HG03378 (cell line): Measurements from ENCODE around the gene SPON1.
"Not testable (repeated sequence)": the region's sequence is repeated elsewhere in the genome, so short reads cannot be mapped to it uniquely, and the experiment has no call there.

Experiments
- ATAC-seq: cut with Tn5 transposase; IDR thresholded peaks from one replicate; pipeline ENCODE4 v1.9.1; 2021; ENCODE audit warnings: mild to moderate bottlenecking, moderate library complexity; ENCODE audit not compliant: unreplicated experiment

The SPON1 gene

DNA sequence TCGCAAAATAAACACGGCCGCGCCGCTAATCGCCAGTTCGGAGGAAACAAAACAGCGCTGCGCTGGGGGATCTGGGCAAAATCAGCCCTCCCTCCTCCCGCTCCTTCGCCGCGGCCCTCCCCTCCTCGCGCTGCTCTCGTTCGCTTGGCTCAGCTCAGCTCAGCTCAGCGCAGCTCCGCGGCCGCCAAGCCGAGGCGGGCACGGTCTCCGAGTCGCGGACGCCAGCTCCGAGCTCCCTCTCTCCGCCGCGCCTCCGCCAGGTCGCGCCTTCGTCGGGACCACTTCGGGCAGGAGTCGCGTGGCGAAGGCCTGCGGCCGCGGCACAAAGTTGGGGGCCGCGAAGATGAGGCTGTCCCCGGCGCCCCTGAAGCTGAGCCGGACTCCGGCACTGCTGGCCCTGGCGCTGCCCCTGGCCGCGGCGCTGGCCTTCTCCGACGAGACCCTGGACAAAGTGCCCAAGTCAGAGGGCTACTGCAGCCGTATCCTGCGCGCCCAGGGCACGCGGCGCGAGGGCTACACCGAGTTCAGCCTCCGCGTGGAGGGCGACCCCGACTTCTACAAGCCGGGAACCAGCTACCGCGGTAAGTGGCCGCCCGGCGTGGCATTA is at the start of gene SPON1:
TSS of gene SPON1 (plus strand) at position 162 of the 607 bp plus-strand sequence. CDS start at position 344, 182 bp downstream.
- no peak for ATAC-seq

DNA sequence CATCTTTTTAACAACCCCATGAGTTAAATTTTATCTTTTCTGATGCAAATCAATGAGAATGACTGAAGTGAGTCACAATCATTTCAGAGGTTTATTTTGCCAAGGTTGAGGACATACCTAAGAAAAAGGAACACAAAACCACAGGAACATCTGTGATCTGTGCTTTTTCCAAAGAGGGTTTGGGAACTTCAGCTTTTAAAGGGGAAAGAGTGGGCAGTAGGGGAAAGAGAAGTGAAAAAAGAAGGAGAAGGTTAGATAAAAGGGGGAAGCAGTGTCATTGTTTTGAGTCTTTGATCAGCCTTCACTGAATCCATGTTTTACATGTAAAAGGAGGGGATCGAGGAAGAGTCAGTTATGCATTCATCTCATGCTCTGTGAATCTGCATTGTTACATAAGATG is 45.3 kb upstream of the SPON1 start:
- ATAC-seq = no peak

DNA sequence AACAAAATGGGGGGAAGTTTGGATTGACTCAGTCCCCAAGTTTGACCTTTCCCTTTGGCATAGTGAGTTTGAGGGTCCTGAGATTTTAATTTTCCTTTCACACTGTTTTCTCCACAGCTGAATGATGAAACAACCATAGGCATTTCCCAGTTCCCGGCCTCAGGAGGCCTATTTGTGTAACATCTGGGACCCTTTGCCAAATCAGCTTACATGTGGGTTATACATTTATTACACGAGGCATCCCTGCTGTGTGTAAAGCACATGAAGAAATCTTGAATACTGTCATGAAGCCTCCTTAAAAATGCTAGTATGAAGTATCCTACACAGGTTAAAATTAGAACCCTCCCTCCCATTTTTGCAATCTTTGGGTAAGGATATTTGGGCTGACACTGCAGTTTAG is 44.6 kb upstream of the SPON1 start:
- no peak for ATAC-seq

DNA sequence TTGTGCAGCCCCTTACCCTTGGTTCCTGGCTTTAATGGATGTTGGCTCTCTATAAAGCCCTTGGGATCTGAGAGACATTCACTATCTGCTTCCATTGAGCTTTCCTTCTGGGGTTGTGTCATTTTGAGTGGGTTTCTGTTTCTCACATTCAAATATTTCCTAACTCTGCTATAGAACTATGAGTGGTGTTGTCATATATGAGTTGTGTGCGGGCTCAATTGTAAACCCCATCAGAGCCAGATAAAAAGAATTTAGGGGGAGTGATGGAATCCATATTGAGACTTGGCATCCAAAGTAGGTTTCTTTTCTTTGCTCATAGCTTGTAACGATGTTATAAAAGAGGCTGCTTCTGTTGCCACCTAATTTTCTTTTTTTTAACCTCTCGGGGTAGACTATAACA is 41.8 kb upstream of the SPON1 start:
- ATAC-seq = no peak

DNA sequence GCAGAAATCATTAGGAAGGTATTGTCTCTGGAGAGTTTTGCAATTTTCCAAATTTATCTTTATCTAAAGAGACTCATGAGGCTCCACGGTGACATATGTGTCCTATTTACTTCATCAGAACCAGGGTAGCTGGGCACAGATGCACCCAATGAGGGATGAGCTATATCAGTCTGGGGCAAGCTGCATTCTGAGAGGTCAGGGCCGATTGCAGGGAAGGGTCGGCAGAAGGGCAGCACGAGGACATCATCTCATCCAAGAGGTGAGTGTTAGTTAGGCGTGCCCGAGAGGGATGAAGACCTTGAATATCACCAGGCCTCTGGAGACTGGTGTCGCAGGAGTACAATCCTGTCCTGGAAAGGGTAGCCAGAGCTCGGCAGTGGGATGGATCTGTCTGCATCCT is 41.0 kb upstream of the SPON1 start:
- no peak for ATAC-seq

DNA sequence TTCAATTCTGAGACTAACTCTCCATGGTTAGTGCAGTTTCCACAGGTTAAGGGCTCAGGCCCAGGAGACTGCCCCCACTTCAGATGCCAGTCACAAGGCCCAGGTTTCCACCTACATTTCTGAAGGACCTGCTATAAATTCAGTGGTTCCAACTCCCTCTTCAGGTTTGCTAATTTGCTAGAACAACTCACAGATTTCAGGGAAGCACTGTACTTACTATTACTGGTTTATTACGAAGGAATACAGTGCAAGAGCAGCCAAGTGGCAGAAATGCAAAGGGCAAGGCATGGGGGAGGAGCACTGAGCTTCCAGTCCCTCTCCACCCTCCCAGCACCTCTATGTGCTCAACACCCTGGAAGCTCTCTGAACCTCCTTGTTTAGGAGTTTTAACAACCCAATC is 39.3 kb upstream of the SPON1 start:
- no peak for ATAC-seq

DNA sequence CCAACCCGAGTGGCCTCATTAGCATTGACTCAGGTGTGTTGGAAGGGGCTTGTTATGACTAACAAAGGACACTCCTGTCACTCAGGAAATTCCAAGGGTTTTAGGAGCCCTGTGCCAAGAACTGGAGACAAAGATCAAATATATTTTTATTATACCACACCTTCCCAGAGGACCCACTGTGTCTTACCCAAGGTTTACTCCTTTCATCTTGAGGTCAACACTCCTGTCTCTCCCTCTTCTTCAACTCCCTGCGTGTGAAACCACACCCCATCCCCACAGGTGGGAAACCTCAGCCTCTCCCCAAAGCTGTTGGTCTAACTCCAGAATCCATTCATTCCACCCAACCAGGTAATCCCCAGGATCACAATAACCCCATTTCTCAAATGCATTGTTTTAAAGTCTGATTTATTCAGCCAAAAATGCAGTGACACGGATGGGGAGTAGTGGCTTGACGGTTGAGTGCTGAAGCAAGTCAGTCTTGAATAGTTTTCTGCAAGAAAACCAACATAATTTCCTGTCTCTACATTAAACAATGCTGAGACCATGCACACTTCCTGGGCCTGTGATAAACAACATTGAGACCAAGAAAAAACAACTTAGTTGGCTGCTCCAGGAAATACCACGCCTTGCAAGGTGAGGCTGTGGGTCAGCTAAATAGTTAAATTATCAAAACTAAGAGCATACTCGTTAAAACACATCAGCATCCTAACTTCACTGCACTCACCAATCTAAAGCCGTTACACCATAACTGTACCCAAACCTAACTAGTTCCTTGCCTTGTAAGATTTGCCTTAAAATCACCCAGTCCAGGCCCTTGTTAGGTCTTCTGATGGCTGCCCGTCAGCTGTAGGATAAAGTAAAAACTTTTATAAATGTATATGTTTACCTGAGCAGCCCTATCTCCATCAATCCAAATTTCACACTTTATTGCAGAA is 38.5 kb upstream of the SPON1 start:
- peak; percentile 44 for ATAC-seq

DNA sequence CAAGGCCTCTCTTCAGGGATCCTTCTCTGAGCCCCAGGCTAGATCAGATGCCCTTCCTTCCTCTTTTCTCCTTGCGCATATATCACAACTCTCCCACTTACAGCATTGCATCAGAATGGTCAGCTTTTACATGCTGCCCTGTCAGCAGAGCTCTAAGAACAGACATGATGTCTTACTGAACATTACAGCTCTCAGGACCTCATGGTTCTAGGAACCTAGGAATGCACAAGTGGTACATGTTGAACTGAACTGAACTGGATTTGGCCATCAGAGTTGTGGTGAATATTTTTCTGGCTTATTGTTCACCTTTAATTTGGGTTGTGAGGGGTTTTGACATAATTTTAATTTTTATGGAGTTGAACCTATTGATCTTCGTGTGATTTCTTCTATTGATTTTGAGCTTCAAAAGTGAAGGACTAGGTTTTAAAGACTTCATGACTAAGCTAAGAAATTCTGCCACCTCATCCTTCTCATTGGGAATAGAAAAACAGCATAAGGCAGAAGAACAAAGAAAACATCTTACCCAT is 37.7 kb upstream of the SPON1 start:
- no peak for ATAC-seq

DNA sequence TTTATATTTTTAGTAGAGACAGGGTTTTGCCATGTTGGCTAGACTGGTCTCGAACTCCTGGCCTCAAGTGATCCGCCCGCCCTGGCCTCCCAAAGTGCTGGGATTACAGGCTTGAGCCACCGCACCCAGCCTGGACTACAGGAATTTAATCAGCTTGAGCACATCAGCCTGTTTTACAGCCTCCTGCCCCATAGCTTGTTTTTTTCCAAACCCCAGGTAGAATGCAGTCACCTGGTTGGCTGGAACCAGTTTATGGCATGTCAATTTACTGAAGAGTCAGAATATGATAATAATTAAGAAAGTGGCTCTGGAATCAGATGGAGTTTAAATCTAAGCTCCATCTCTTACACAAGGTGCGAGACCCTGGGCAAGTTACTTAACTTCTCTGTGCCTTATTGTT is 36.2 kb upstream of the SPON1 start:
- not testable (repeated sequence) for ATAC-seq

DNA sequence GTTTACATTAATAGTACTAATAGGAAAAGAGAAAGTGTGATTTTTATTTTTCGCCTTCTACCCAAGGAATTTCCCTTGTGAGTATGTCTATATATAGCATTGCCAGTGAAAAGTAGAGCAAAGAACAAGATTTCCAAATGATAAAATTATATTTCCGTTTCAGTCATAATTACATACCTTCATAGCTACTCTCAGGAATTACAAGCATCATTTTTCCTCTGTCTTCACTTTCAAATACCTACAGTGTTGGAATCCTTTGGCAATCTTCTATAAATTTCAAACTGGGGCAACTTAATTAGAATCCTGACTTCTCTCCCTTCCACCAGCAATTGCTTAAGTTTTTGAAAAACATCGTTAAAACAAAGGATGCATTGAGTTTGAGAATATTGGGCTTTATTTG is 35.5 kb upstream of the SPON1 start:
- ATAC-seq = no peak

DNA sequence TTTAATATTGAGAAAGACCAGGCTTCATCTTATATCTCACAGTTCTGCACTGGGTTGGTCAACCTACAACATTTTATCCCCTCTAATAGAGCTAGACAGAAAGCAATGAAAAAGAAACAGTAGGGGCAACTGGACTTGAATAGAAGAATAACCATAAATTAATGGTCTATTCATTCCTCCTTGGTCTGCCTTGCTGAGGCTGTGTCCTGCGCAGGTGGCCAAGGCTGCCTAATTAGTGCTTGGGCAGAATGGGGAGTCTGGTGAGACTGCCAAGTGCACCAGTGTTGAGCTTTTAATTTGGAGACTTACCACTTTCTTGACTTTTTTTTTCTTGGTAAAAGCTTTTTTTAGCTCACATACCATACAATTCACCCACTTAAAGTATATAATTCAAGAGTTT is 35.0 kb upstream of the SPON1 start:
- ATAC-seq = no peak

DNA sequence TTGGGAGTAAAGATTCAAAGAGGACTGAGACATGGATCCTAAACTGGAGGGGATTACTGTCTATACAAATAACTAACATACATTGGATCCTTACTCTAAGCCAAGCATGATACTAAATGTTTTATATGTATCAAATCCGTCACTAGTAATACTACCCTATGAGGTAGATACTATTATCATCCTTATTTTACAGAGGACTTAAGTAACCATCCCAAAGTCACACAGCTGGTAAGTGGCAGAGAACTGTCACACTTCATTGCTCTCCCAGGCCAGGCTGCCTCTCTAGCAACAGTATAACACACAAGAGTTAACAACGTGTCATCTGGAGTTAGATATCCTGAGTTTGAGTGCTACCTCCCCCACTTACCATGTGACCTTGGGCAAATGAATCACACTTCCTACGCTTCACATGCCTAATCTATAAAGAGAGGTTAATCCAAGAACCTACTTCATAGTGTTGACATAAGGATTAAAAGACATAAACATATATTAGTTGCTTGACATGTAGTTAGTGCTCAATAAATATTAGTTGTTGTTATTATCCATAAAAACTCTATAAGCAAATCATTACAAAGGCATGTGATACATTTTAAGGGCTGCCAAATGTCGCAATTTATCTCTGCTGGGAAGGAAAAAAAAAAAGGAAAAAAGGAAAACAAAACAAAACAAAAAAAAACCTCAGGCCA is 33.8 kb upstream of the SPON1 start:
- ATAC-seq = no peak

DNA sequence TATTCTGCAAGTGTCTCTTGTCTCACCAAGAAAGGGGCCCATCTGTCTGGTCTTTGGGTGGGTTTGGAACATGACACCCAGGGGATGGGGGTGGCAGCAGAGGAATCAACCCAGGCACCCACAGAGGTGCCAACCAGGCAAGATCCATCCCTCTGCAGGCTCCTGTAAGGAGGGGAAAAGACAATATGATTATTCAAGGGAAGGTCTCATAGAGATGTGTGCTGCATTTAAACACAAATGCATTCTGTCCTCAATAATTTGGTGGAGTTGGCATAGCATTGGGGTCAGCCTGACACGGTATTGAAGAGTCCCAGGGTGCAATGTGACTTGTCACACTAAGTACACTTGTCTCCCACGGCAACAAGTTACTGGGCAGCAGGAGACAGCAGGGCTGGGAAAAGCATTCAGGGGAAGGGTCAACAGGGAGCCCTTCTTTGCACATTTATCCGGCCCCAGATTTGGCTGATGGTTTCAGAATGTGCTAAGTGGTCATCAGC is 33.1 kb upstream of the SPON1 start:
- no peak for ATAC-seq

DNA sequence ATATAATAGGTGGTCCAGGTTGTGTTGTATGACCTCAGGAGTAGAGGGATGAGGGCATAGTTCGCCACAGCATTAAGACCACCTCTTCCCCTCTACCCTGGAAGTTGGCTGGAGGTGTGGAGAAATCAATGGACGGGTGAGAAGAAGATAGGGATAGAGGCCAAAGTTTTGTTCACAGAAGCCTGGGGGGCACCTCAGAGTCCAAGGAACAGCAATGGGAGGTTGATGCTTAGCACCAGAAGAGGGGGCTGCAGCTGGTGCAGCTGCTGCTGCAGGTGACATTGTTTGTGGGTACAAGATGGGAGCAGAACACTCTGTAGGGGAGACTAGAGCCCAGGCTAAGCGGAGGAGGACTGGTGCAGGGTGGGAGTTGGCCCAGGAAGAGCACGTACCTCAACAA is 31.2 kb upstream of the SPON1 start:
- ATAC-seq = no peak

DNA sequence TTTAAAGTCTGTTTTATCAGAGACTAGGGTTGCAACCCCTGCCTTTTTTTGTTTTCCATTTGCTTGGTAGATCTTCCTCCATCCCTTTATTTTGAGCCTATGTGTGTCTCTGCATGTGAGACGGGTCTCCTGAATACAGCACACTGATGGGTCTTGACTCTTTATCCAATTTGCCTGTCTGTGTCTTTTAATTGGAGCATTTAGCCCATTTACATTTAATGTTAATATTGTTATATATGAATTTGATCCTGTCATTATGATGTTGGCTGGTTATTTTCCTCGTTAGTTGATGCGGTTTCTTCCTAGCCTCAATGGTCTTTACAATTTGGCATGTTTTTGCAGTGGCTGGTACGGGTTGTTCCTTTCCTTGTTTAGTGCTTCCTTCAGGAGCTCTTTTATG is 25.4 kb upstream of the SPON1 start:
- not testable (repeated sequence) for ATAC-seq

DNA sequence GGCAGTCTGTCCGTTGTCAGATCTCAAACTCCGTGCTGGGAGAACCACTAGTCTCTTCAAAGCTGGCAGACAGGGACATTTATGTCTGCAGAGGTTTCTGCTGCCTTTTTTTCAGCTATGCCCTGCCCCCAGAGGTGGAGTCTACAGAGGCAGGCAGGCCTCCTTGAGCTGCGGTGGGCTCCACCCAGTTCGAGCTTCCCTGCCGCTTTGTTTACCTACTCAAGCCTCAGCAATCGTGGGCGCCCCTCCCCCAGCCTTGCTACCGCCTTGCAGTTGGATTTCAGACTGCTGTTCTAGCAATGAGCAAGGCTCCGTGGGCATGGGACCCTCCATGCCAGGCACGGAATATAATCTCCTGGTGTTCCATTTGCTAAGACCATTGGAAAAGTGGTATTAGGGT is 23.7 kb upstream of the SPON1 start:
- ATAC-seq = not testable (repeated sequence)

DNA sequence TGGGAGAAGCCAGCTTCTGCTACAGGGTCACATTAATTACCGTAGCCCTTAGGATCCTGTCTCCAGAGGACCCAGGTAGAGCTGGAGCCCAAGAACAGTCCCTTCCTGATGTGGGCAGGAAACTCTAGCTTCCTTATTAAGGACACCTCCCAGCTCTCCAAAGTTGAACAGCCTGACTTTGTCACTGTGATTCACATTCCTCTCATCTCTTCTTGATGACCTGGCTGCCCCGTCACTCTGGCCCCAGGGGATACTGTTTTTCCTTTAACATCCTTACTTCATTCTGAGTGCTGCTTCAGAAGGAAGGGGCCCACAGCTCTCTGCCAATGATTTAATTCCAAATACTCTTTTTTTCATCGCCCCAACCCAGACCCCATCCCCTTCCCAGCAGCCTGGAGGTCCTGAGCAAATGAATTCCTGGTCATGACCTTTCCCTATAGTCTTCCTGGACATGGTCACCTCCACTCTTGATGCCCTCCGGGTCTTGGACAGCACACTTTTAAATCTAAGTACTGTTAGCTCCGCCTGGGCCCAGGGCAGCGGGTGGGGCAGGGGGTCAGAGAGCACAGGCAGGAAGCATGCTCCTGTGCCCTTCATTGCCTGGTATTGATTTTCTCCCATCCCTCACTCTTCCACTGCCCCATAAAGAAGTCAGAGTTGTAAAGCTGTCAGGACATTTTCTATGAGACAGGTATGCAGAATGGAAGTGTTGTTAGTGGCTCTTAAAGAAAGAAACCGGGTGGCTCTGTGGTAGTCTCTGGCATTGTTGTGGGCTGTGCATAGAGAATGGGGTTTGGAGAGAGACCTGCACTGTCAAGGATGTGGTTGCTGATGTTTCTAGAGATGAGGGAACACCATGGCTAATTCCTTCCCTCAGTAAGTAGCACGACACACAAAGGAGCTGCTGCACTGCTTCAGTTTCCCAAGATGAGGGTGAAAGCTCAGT is 22.3 kb upstream of the SPON1 start:
- ATAC-seq = no peak

DNA sequence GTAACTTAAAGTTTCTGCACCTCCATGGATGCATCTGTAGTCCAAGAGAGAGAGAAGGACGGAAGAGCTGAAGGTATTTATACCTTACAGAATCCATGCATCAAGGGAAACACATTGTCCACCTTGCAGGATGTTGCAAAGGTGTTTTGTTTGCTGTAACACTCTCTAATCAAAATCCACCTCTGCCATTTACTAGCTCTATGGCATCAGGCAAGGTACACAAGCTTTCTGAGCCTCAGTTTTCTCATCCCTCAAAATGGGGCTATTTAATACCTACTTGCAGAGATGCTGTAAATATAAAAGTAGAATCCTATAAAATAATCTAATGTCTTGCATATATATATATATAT is 21.6 kb upstream of the SPON1 start:
- no peak for ATAC-seq

DNA sequence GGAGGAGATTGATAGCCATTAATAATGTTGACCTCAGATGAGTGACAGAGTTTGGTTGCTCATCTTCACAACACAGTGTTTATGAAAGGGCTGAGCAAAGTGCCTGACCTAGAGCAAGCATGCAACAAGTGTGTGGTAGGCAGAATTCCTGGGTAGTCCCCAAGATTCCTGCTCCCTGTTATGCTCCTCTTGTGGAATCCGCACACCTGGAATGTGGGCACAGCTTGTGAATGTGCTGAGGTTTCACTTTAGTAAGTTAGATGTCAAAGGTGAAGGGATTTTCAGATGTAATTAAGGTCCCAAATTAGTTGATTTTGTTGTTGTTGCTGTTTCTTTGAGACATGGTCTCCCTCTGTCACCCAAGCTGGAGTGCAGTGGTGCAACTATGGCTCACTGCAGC is 20.7 kb upstream of the SPON1 start:
- no peak for ATAC-seq

DNA sequence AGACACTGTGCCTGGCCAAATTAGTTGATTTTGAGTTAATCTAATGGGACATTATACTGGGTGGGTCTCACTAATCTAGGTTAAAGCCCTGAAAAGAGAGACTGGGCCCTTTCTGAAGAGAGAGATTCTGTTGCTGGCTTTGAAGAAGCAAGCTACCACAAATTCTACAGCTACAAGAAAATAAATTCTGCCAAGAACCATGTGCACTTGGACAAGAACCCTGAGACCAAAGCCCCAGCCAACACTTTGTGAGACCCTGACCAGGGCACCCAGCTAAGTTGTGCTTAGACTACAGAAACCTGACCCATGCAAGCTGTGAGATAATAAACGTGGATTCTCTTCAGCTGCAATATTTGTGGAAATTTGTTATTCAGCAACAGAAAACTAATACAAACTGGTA is 20.1 kb upstream of the SPON1 start:
- no peak for ATAC-seq
